Activated CD4-positive, alpha-beta memory T cell treated with anti-CD3 and anti-CD28 coated beads for 36 hours (primary cell): ENCODE measurements around the gene PBX3. TPM values are rescaled to one million over a fixed set of nuclear protein-coding genes. Genes with fewer than 3 reads are reported as not detected.

ENCODE experiments used
- CTCF ChIA-PET: fragments of 350-600 bp; sonication (Branson Sonifier 250); formaldehyde crosslinking; loops from one replicate; lab custom pipeline; 2021; ENCODE audit warnings: antibody characterized with exemption, inconsistent platforms; lab: Charles Lee
- POLR2A ChIA-PET: fragments of 350-600 bp; sonication (Branson Sonifier 250); formaldehyde crosslinking; loops from one replicate; lab custom pipeline; 2021; ENCODE audit warnings: antibody characterized with exemption; lab: Charles Lee
- DNase-seq: peaks from one replicate; pipeline ENCODE4 v3.0.0-alpha.2; 2020
- H3K27ac Mint-ChIP-seq: one replicate; pipeline ENCODE4 v1.8.0; 2021; ENCODE audit warnings: mixed read lengths
- H3K27me3 Mint-ChIP-seq: one replicate; pipeline ENCODE4 v1.8.0; 2021; ENCODE audit warnings: mixed read lengths
- H3K36me3 Mint-ChIP-seq: one replicate; pipeline ENCODE4 v1.8.0; 2021; ENCODE audit warnings: mixed read lengths
- H3K4me1 Mint-ChIP-seq: one replicate; pipeline ENCODE4 v1.8.0; 2021; ENCODE audit warnings: low read depth, mixed read lengths
- H3K4me3 Mint-ChIP-seq: one replicate; pipeline ENCODE4 v1.8.0; 2021; ENCODE audit warnings: mild to moderate bottlenecking, mixed read lengths
- H3K9me3 Mint-ChIP-seq: one replicate; pipeline ENCODE4 v1.8.0; 2021; ENCODE audit warnings: mixed read lengths
- intact Hi-C: fragments of 100-400 bp; cut with micrococcal nuclease; formaldehyde crosslinking; loops from one replicate; pipeline ENCODE4 v1.15.1; 2023
- total RNA-seq, 2 experiments: library from RNA; stranded (reverse); gene quantifications; one replicate each; pipeline ENCODE4 v1.2.3, GENCODE V29; 2021

The PBX3 gene
- total RNA-seq, 2 experiments from 2014 or later = 11.9 to 12.7 TPM

DNA sequence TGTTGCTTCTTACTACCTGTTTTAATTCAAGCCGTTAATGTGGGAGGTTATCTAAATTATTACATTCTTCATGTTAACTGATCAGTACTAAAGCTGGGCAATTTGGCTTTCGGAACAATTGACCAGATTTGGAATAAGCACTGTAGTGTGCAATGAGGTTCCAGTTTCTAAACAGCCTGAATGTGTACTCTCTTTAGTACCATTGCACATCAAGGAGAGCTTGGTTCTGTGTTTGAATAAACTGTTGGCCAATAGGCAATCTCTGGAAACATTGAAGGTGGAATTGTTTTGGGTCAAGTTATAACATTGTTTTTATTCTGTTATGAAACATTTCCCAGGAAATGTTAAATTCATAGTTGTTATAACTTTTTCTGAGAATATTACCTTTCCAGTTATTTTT, 105.2 kb downstream of the PBX3 start:
- Mint-ChIP-seq H3K4me1 (peaks cover 13% of the 10 kb centered on the region), H3K36me3 (no peaks in the 10 kb centered on the region), H3K4me3 (no peak overlapping the region), H3K9me3 (no peaks in the 10 kb centered on the region), H3K27me3 (no peaks in the 10 kb centered on the region), H3K27ac (no peak overlapping the region)
- no peak for DNase-seq
- CTCF ChIA-PET = interaction anchor here (1.0 kb wide), 1 partner anchor 13 kb away, joined by 4 read pairs; no protein-coding TSS in a partner anchor
- POLR2A ChIA-PET = no interaction called here
- intact Hi-C loops = loop anchor here (10.0 kb wide), 1 partner anchor 218 kb away; no protein-coding TSS in a partner anchor

DNA sequence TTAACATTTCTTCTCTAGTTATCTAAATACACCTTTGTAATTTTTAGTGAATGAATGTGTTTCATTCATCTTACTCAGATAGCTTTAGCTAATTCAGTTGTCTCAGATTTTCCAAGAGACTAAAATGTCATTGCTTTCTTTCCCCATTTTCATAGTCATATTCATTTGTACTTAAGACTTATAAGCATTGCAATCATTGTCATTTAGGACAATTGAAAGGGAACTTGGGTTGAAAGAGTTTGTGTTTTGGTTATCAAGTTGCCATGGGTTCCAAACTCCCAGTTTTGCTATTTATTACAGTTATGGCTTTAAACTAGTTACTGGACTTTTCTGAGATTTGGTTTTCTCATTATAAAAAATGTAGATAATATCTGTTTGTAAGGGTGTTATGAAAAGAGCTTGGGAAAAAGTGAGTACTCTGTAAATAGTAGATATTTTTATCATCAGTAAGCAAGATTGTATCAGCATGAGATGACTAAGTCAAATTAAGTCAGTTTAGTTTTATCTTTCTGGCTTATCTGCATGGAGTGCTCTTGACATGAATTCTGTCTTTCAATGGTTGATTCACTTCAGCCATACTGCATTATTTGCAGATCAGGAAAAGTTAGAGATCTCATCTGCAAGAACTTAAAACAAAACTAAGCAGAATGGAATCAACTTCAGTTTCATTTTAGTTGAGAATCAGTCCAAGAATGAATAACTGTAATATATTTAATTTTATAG, 107.5 kb downstream of the PBX3 start:
- CTCF ChIA-PET = no interaction called here
- Mint-ChIP-seq H3K4me1 (peaks cover 13% of the 10 kb centered on the region), H3K36me3 (peaks cover 2% of the 10 kb centered on the region), H3K27me3 (no peaks in the 10 kb centered on the region), H3K27ac (no peak overlapping the region), H3K9me3 (no peaks in the 10 kb centered on the region), H3K4me3 (no peak overlapping the region)
- DNase-seq = no peak
- intact Hi-C loops = loop anchor here (10.0 kb wide), 1 partner anchor 220 kb away; no protein-coding TSS in a partner anchor
- POLR2A ChIA-PET = no interaction called here

DNA sequence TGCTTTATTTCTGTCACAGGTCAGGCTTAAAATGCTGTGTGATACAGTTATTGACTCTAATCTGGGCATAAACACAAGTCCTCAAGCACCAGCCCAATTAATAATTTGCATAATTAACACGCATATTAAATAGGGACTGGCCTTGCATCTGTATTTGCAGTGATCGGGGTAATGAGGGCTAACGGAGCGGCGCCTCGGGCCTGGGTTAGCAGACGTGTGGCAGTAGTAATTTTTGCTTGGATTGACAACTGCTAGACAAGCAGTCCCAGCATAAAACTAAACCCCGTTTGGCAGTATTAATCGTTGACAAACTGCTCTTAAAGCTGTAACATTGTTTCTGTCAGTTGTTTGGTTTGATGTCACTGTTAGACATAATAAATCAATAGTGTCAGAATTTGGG, 109.2 kb downstream of the PBX3 start:
- ChIA-PET CTCF (no interaction called here), POLR2A (no interaction called here)
- no peaks in the 10 kb centered on the region for H3K9me3 Mint-ChIP-seq
- intact Hi-C loops = loop anchor here (10.0 kb wide), 1 partner anchor 222 kb away; no protein-coding TSS in a partner anchor
- no peak for DNase-seq
- H3K27ac Mint-ChIP-seq = no peak overlapping the region
- peaks cover 2% of the 10 kb centered on the region for H3K36me3 Mint-ChIP-seq
- peaks cover 15% of the 10 kb centered on the region for H3K4me1 Mint-ChIP-seq
- no peaks in the 10 kb centered on the region for H3K27me3 Mint-ChIP-seq
- no peak overlapping the region for H3K4me3 Mint-ChIP-seq

DNA sequence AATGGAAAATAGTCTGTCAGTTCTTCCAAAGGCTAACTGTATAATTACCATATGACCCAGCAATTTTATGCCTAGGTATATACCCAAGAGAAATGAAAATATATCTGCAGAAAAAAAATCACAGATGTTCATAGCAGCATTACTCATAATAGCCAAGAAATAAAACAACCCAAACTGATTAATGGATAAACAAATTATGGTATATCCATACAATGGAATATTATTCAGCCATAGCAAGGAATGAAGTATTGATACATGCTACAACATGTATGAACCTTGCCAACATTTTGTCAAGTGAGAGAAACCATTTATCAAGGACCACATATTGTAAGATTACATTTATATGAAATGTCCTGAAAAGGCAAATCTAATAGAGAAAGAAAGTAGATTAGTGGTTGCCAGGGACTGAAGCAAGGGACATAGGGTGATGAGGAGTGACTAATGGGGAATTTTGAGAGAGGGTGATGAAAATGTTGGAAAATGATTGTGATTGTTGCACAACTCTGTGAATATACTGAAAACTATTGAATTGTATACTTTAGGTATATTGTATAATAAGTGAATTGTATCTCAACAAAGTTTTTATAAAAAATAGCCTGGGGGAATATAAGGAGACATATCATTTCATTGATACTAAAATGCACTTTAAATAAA, 114.4 kb downstream of the PBX3 start:
- CTCF ChIA-PET = no interaction called here
- Mint-ChIP-seq H3K4me3 (no peak overlapping the region), H3K27me3 (no peaks in the 10 kb centered on the region), H3K9me3 (no peaks in the 10 kb centered on the region), H3K36me3 (peaks cover 2% of the 10 kb centered on the region), H3K4me1 (peaks cover 2% of the 10 kb centered on the region), H3K27ac (no peak overlapping the region)
- intact Hi-C loops = no loop called here
- POLR2A ChIA-PET = no interaction called here
- DNase-seq = no peak

DNA sequence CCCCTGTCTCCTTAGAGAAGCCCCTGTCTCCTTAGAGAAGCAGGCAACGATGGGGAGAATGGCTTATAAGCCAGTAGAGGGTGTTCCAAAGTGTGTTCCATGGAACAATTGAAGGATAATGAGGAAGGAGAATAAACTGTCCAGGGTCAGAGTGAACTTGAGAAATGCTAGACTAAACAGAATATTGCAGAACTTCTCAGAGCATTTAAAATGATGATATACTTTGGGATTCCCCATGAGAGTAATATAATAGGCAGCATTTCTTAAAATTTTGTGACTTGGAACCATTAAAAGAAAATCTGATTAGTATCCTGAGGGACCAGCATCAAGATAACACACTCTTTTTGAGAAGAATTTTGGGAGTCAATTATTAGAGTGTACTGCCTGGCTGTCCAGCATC, 116.8 kb downstream of the PBX3 start:
- H3K27ac Mint-ChIP-seq = no peak overlapping the region
- DNase-seq = no peak
- intact Hi-C loops = no loop called here
- CTCF ChIA-PET = no interaction called here
- peaks cover 2% of the 10 kb centered on the region for H3K36me3 Mint-ChIP-seq
- no peaks in the 10 kb centered on the region for H3K9me3 Mint-ChIP-seq
- H3K4me3 Mint-ChIP-seq = no peak overlapping the region
- POLR2A ChIA-PET = no interaction called here
- H3K4me1 Mint-ChIP-seq = peaks cover 2% of the 10 kb centered on the region
- no peaks in the 10 kb centered on the region for H3K27me3 Mint-ChIP-seq

DNA sequence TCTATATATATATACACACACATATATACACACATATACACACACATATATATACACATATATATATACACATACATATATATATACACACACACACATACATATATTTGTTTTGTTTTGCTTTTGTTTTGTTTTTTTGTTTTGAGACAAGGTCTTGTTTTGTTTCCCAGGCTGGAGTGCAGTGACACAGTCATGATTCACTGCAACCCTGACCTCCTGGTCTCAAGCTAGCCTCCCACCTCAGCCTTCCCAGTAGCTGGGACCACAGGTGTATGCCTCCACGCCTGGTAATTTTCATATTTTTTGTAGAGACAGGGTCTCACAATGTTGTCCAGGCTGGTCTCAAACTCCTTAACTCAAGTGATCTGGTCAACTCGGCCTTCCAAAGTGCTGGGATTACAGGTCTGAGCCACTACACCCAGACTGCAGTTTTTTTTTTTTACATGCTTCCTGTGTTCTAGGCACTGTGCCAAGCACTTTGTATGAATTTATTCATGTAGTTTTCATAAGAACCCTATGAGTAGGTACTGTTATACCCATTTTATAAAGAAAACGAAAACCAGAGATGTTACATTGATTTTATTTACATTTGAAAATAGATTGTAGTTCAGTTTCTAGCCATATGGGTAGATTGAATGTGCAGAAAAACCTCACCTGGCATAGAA, 120.7 kb downstream of the PBX3 start:
- no peak overlapping the region for H3K27ac Mint-ChIP-seq
- CTCF ChIA-PET = no interaction called here
- no peaks in the 10 kb centered on the region for H3K9me3 Mint-ChIP-seq
- H3K4me1 Mint-ChIP-seq = no peaks in the 10 kb centered on the region
- no peaks in the 10 kb centered on the region for H3K27me3 Mint-ChIP-seq
- intact Hi-C loops = no loop called here
- H3K4me3 Mint-ChIP-seq = no peak overlapping the region
- peaks cover 1% of the 10 kb centered on the region for H3K36me3 Mint-ChIP-seq
- POLR2A ChIA-PET = no interaction called here
- no peak for DNase-seq

DNA sequence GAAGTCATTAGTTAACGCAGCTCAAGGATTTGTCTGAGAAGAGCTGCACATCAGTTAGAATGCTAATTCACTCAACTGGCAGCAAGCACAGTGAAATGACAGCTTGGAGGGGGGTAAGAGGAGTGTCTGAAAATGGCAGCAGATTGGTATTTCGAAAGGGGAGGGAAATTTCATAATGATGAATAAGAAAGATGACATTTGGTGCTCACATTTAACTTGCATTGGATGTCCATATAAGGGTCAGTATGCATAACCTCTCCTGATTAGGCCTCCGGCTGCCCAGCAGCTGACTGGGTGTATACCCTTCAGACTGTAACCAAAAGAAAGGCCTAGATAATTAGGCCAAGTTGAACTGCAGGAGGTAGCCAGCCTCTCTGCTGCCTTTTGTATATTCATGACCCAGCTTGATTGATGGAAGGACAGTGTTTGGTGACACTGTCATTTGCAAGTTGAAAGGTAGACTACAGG, 131.0 kb downstream of the PBX3 start:
- H3K4me1 Mint-ChIP-seq = no peaks in the 10 kb centered on the region
- DNase-seq = no peak
- no peaks in the 10 kb centered on the region for H3K9me3 Mint-ChIP-seq
- intact Hi-C loops = no loop called here
- ChIA-PET POLR2A (no interaction called here), CTCF (no interaction called here)
- no peaks in the 10 kb centered on the region for H3K36me3 Mint-ChIP-seq
- H3K27me3 Mint-ChIP-seq = no peaks in the 10 kb centered on the region
- H3K4me3 Mint-ChIP-seq = no peak overlapping the region
- H3K27ac Mint-ChIP-seq = no peak overlapping the region

DNA sequence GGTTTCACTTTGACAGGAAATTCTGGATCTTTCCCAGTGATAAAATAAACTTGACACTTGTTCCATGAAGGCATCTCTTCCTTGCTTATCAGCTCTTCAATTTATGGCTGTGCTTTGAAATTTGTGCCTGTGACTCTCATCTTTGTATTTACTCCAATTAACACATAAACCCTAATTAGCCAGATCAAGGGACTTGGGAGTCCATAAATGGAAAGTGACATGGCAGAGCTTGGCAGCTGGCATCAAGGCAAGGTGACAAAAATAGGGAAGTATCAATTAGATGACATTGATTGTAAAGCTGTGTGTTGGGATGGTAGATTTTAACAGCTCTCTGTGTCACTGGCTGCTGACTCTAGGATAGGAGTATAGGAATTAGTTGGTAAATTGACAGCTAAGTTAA, 133.9 kb downstream of the PBX3 start:
- Mint-ChIP-seq H3K27ac (no peak overlapping the region), H3K27me3 (no peaks in the 10 kb centered on the region), H3K9me3 (no peaks in the 10 kb centered on the region), H3K36me3 (no peaks in the 10 kb centered on the region), H3K4me1 (no peaks in the 10 kb centered on the region), H3K4me3 (no peak overlapping the region)
- ChIA-PET POLR2A (no interaction called here), CTCF (interaction anchor here (0.6 kb wide), 1 partner anchor 636 kb away, joined by 3 read pairs; no protein-coding TSS in a partner anchor)
- intact Hi-C loops = no loop called here
- no peak for DNase-seq

DNA sequence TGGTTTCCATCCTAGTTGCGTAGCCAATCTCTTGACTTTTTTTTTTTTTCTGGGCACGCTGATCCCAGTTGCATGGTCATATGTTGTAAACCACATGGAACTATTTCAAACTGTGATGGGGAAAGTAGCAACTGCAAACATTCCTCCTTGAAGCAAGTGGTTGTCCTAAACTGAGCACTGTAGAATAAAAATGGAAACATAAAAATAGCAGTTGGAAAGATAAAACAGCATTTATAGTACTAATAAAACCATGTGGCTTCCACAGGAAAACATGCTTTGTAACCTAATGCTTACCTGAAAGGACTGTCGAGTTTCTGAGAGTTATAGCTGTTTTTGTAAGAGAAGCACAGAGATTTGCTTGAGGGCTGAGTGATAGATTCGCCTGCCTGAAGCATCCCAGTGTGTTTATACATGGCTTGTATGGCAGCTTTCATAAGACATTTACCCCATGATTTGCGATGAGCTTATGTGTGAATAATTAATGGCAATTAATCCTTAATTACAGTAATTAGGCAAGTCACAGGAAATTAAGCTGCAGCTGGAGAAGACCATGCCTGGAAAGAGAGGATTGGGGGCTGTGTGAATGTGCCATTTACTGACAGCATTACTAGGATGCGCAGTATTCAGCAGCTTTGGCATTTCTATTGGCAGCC, 136.5 kb downstream of the PBX3 start:
- H3K27ac Mint-ChIP-seq = no peak overlapping the region
- no peaks in the 10 kb centered on the region for H3K36me3 Mint-ChIP-seq
- DNase-seq = no peak
- H3K27me3 Mint-ChIP-seq = peaks cover 7% of the 10 kb centered on the region
- H3K9me3 Mint-ChIP-seq = no peaks in the 10 kb centered on the region
- CTCF ChIA-PET = no interaction called here
- H3K4me1 Mint-ChIP-seq = peaks cover under 1% of the 10 kb centered on the region
- H3K4me3 Mint-ChIP-seq = no peak overlapping the region
- POLR2A ChIA-PET = no interaction called here
- intact Hi-C loops = no loop called here

DNA sequence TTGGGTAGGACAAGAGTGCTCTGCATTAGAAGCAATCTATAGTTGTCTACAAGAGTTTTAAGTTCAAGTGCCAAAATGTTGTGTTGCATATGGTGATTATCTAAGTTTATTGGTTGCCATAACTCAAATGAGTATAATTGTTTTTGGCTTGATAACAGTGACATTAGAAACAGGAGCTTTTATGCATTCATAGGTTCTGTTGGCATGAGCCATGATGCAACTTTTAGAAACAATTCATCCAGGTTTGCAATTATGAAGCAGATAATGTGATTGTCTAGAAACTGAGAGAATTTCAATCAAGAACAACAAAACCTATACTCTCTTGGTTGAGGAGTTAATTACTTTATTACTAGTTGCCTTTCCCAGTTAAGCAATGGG, 137.0 kb downstream of the PBX3 start:
- Mint-ChIP-seq H3K27ac (no peak overlapping the region), H3K4me1 (peaks cover 6% of the 10 kb centered on the region), H3K27me3 (peaks cover 13% of the 10 kb centered on the region), H3K36me3 (no peaks in the 10 kb centered on the region), H3K9me3 (no peaks in the 10 kb centered on the region), H3K4me3 (no peak overlapping the region)
- ChIA-PET CTCF (no interaction called here), POLR2A (no interaction called here)
- intact Hi-C loops = no loop called here
- no peak for DNase-seq

DNA sequence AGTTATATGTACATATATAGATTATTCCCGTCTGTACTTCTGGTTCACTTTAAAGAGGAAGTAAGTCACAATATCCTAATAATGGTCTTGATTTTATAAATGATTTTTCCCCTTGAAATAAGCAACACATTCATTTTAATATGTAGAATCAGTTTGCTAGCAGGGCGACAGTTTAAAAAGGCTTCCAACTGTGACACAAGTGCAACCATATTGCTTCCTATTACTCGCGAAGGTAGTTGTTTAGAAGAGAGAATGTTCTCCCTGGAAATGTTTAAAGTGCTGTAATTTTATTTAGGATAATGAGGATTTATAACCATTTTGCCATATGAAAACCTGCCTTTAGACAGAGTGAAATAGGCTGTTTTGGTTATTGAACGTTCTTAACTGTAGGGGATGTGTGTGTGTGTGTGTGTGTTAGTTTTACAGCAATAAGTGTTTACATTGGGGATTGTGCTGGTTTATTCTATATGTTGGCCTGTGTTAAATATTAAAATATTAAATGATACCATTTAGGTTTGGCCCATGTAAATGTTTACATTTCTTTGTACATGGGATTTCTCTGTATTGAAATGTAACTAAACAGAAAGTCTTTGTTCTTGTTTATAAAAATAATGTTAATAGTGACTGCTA, 138.3 kb downstream of the PBX3 start:
- Mint-ChIP-seq H3K36me3 (no peaks in the 10 kb centered on the region), H3K4me3 (no peak overlapping the region), H3K4me1 (peaks cover 9% of the 10 kb centered on the region), H3K9me3 (no peaks in the 10 kb centered on the region), H3K27ac (no peak overlapping the region), H3K27me3 (peaks cover 22% of the 10 kb centered on the region)
- intact Hi-C loops = loop anchor here (5.0 kb wide), 1 partner anchor 138 kb away; the partner anchor contains the start of gene PBX3
- POLR2A ChIA-PET = no interaction called here
- no peak for DNase-seq
- CTCF ChIA-PET = no interaction called here
